ENCODE measurements around the gene NOD2. TPM values are rescaled to one million over a fixed set of nuclear protein-coding genes. Genes with fewer than 3 reads are reported as not detected.

The NOD2 gene
- total and polyA plus RNA-seq, 8 donors = 0.79 to 15.2 (median 1.7) TPM

DNA sequence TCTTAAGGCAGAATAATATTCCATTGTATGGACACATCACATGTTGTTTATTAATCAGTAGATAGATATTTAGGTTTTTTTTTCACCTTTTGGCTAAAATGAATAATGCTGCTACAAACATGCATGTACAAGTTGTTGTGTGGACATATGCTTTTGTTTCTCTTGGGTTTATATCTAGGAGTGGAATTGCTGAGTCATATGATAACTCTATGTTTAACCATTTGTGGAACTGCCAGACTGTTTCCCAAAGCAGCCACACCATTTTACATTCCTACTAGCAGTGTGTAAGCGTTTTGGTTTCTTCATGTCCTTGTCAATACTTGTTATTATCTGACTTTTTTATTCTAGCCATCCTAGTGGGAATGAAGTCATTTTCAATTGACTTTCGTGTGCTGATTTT is 69.8 kb downstream of the NOD2 start:
- peaks cover 0 to 10% of the 10 kb centered on the region in 2 donors for H3K9me3 ChIP-seq
- H3K36me3 ChIP-seq = peaks cover 0 to 36% of the 10 kb centered on the region in 2 donors
- peaks cover 0 to 11% of the 10 kb centered on the region in 2 donors for H3K4me1 ChIP-seq
- no peak overlapping the region for H3K27ac ChIP-seq
- no peaks in the 10 kb centered on the region for H3K27me3 ChIP-seq
- intact Hi-C loops (cut with DNase I) = no loop called here
- ATAC-seq (no peak), DNase-seq (no peak)
- TF ChIP-seq, protein P1, sequence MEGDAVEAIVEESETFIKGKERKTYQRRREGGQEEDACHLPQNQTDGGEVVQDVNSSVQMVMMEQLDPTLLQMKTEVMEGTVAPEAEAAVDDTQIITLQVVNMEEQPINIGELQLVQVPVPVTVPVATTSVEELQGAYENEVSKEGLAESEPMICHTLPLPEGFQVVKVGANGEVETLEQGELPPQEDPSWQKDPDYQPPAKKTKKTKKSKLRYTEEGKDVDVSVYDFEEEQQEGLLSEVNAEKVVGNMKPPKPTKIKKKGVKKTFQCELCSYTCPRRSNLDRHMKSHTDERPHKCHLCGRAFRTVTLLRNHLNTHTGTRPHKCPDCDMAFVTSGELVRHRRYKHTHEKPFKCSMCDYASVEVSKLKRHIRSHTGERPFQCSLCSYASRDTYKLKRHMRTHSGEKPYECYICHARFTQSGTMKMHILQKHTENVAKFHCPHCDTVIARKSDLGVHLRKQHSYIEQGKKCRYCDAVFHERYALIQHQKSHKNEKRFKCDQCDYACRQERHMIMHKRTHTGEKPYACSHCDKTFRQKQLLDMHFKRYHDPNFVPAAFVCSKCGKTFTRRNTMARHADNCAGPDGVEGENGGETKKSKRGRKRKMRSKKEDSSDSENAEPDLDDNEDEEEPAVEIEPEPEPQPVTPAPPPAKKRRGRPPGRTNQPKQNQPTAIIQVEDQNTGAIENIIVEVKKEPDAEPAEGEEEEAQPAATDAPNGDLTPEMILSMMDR (IDR thresholded peaks at IDR 0.05) = no peak
- no peak overlapping the region for H3K4me3 ChIP-seq

DNA sequence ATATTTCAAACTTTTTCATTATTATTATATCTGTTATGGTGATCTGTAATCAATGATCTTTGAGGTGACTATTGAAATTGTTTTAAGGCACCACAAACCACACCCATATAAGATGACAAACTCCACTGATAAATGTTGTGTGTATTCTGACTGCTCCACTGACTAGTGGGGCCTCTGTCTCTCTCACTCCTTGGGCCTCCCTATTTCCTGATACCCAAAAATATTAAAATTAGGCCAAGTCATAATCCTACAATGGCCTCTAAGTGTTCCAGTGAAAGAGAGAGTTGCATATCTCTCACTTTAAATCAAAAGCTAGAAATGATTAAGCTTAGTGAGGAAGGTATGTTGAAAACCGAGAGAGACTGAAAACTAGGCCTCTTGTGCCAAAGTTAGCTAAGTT is 71.9 kb downstream of the NOD2 start:
- ATAC-seq = no peak
- H3K9me3 ChIP-seq = peaks cover 0 to 10% of the 10 kb centered on the region in 2 donors

DNA sequence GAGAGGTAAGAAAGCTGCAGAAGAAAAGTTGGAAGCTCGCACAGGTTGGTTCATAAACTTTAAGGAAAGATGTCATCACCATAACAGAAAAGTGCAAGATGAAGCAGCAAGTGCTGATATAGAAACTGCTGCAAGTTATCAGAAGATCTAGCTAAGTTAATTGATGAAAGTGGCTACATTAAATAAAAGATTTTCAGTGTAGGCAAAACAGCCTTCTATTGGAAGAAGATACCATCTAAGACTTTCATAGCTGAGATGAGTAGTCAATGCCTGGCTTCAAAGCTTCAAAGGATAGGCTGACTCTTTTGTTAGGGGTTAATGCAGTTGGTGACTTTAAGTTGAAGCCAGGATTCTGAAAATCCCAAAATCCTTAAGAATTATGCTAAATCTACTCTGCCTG is 72.5 kb downstream of the NOD2 start:
- H3K4me3 ChIP-seq = no peak overlapping the region
- no peak overlapping the region for H3K27ac ChIP-seq
- no peak for ATAC-seq
- intact Hi-C loops (cut with DNase I) = no loop called here
- peaks cover 0 to 10% of the 10 kb centered on the region in 2 donors for H3K9me3 ChIP-seq
- H3K36me3 ChIP-seq = peaks cover 0 to 40% of the 10 kb centered on the region in 2 donors
- peaks cover 0 to 9% of the 10 kb centered on the region in 2 donors for H3K4me1 ChIP-seq
- no peaks in the 10 kb centered on the region for H3K27me3 ChIP-seq
- no peak for DNase-seq
- TF ChIP-seq, protein P1 (IDR thresholded peaks at IDR 0.05) = no peak

More for the DNA sequence above, 71.9 kb downstream of the NOD2 start:
- Histone ChIP-seq H3K36me3 (peaks cover 0 to 40% of the 10 kb centered on the region in 2 donors), H3K27ac (no peak overlapping the region), H3K4me1 (peaks cover 0 to 11% of the 10 kb centered on the region in 2 donors), H3K27me3 (no peaks in the 10 kb centered on the region), H3K4me3 (no peak overlapping the region)
- DNase-seq = no peak
- intact Hi-C loops (cut with DNase I) = no loop called here
- TF ChIP-seq, protein P1 (IDR thresholded peaks at IDR 0.05) = no peak

DNA sequence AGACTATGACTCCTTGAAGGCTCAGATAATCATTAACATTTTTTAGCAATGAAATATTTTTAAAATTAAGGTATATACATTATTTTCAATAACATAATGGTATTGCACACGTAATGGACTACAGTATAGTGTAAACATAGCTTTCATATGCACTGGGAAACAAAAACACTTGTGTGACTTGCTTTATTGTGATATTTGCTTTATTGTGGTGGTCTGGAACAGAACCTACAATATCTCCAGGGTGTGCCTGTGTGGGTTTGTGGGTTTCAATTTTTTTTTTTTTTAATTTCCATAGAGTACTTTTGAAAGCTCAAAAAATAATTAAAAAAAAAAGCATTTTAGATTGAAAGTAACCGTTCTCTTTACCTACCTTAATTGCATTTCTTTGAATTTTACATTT is 73.8 kb downstream of the NOD2 start:
- ATAC-seq (no peak), DNase-seq (no peak)
- intact Hi-C loops (cut with DNase I) = no loop called here
- no peaks in the 10 kb centered on the region for H3K4me1 ChIP-seq
- H3K9me3 ChIP-seq = peaks cover 0 to 10% of the 10 kb centered on the region in 2 donors
- H3K4me3 ChIP-seq = no peak overlapping the region
- peaks cover 0 to 40% of the 10 kb centered on the region in 2 donors for H3K36me3 ChIP-seq
- TF ChIP-seq, protein P1 (IDR thresholded peaks at IDR 0.05) = no peak
- no peak overlapping the region for H3K27ac ChIP-seq
- H3K27me3 ChIP-seq = no peaks in the 10 kb centered on the region

DNA sequence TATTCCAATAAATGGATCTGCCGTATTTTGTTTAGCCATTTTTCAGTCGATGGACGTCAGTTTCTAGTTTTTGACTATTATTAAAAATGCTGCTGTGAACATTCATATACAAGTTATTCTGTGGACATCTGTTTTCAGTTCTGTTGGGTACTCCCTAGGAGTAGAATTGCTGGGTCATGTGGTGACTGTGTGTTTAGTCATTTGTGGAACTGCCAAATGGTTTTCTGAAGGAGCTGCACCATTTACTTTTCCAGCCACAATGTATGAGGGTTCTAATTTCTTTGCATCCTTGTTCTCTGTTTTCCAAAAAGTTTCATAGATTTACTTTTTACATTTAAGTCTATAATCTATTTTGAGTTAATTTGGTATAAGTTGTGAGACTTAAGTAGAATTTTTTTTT is 78.0 kb downstream of the NOD2 start:
- ATAC-seq = no peak
- H3K9me3 ChIP-seq = peaks cover 0 to 2% of the 10 kb centered on the region in 2 donors
- H3K27me3 ChIP-seq = no peaks in the 10 kb centered on the region
- H3K4me3 ChIP-seq = no peak overlapping the region
- no peak overlapping the region for H3K27ac ChIP-seq
- no peaks in the 10 kb centered on the region for H3K4me1 ChIP-seq
- DNase-seq = no peak
- TF ChIP-seq, protein P1 (IDR thresholded peaks at IDR 0.05) = no peak
- intact Hi-C loops (cut with DNase I) = no loop called here
- peaks cover 0 to 23% of the 10 kb centered on the region in 2 donors for H3K36me3 ChIP-seq

Data from left lung (tissue), 10 donors.